A549 (cell line): Measurements from ENCODE around the gene SLC2A1. TPM values are rescaled to one million over a fixed set of nuclear protein-coding genes. Genes with fewer than 3 reads are reported as not detected.

ENCODE experiments used
- ATAC-seq, 2 experiments: fragments of 200-7000 bp in 1 of 2; fragments of >200 bp in 1 of 2; cut with Nextera tagmentation in 1 of 2; cut with Tn5 transposase in 1 of 2; 3 replicates each; pipeline versions ENCODE4 v1.8.0 to v1.9.1; 2018 to 2020; ENCODE audit warnings: mild to moderate bottlenecking in 1 of 2, moderate library complexity in 1 of 2
- CTCF ChIA-PET: fragments of 300-600 bp; sonication (Branson Sonifier 250); formaldehyde crosslinking; extraction: SDS; loops from one replicate; lab custom pipeline; 2021; ENCODE audit warnings: antibody characterized with exemption, inconsistent platforms; lab: Yijun Ruan, JAX
- POLR2A ChIA-PET: fragments of 350-600 bp; formaldehyde crosslinking; extraction: SDS; loops from one replicate; lab custom pipeline; 2021; ENCODE audit warnings: antibody characterized with exemption, inconsistent platforms; lab: Yijun Ruan, JAX
- DNase-seq, 2 experiments: peaks; one replicate each; pipeline versions ENCODE4 v3.0.0 to v3.0.0-alpha.2; 2011 to 2016; ENCODE audit warnings: low read depth in 1 of 2, low spot score in 1 of 2
- FAIRE-seq: peaks from 2 replicates; lab custom pipeline; 2011; peaks lifted over from hg19 to GRCh38; lab: Jason Lieb, UNC
- H3K27ac ChIP-seq, 2 experiments: fragments of >200 bp; sonication (Bioruptor Twin); formaldehyde crosslinking; 3 replicates each; pipeline ENCODE4 v1.5.1; 2016 to 2017
- H3K4me1 ChIP-seq: fragments of >200 bp; sonication (Bioruptor Twin); formaldehyde crosslinking; 3 replicates; pipeline ENCODE4 v1.6.1; 2016
- H3K4me2 ChIP-seq: fragments of >200 bp; sonication (Bioruptor Twin); formaldehyde crosslinking; 3 replicates; pipeline ENCODE4 v1.6.1; 2016
- H3K4me3 ChIP-seq: fragments of >200 bp; sonication (Bioruptor Twin); formaldehyde crosslinking; 3 replicates; pipeline ENCODE4 v1.5.1; 2016
- H3K9me3 ChIP-seq: fragments of >200 bp; sonication (Bioruptor Twin); formaldehyde crosslinking; 3 replicates; pipeline ENCODE4 v1.6.1; 2016
- BHLHE40 ChIP-seq: IDR thresholded peaks from 2 replicates; pipeline ENCODE4 v1.6.1; 2012; ENCODE audit warnings: low read depth, low read length, inconsistent platforms
- CEBPB ChIP-seq, 2 experiments: fragments of >200 bp in 1 of 2; sonication (Bioruptor Twin) in 1 of 2; formaldehyde crosslinking in 1 of 2; IDR thresholded peaks; 2 replicates each; pipeline ENCODE4 v1.6.1; 2012 to 2016
- CHD2 ChIP-seq: fragments of 150-350 bp; IDR thresholded peaks from 2 replicates; pipeline ENCODE4 v1.6.1; 2014; ENCODE audit warnings: low read length; ENCODE audit not compliant: partially characterized antibody
- CHD4 ChIP-seq: fragments of 200-600 bp; sonication (generic); IDR thresholded peaks from 2 replicates; pipeline ENCODE4 v1.6.1; 2016; ENCODE audit warnings: antibody characterized with exemption, mild to moderate bottlenecking, borderline replicate concordance
- EHF ChIP-seq: fragments of 250-450 bp; sonication (Bioruptor Pico); IDR thresholded peaks from 2 replicates; pipeline ENCODE4 v1.5.0; 2020; ENCODE audit warnings: mild to moderate bottlenecking
- EHMT2 ChIP-seq: fragments of 200-600 bp; sonication (generic); IDR thresholded peaks from 2 replicates; pipeline ENCODE4 v1.6.1; 2016; ENCODE audit warnings: antibody characterized with exemption, low read depth, mild to moderate bottlenecking, moderate library complexity
- ESRRA ChIP-seq: fragments of 150-350 bp; IDR thresholded peaks from 2 replicates; pipeline ENCODE4 v1.6.1; 2014; ENCODE audit warnings: mild to moderate bottlenecking, low read length, borderline replicate concordance
- JUN ChIP-seq, 2 experiments: fragments of >200 bp; sonication (Bioruptor Twin); formaldehyde crosslinking; IDR thresholded peaks; 2 replicates in 1 of 2; 3 replicates in 1 of 2; pipeline ENCODE4 v1.6.1; 2016 to 2017
- MAFK ChIP-seq: fragments of 450-650 bp; IDR thresholded peaks from 2 replicates; pipeline ENCODE4 v1.6.1; 2014; ENCODE audit not compliant: partially characterized antibody
- NPAS2 ChIP-seq: fragments of 250-450 bp; sonication (Bioruptor Pico); IDR thresholded peaks from 2 replicates; pipeline ENCODE4 v1.8.0; 2022; ENCODE audit warnings: mild to moderate bottlenecking, moderate library complexity, borderline replicate concordance
- NR3C1 ChIP-seq: fragments of >200 bp; sonication (Bioruptor Twin); formaldehyde crosslinking; IDR thresholded peaks from 3 replicates; pipeline ENCODE4 v1.6.1; 2017
- PHF8 ChIP-seq: fragments of 200-600 bp; sonication (generic); IDR thresholded peaks from 2 replicates; pipeline ENCODE4 v1.6.1; 2016; ENCODE audit warnings: low read depth, mild to moderate bottlenecking, antibody characterized with exemption, moderate library complexity, borderline replicate concordance
- POLR2A ChIP-seq: IDR thresholded peaks from 2 replicates; pipeline ENCODE4 v1.6.1; 2012; ENCODE audit warnings: mild to moderate bottlenecking, low read length
- POLR2AphosphoS2 ChIP-seq: conservative IDR thresholded peaks from 2 replicates; pipeline ENCODE4 v1.6.1; 2012; ENCODE audit warnings: low read length, improper control_type of control experiment, inconsistent platforms
- SREBF2 ChIP-seq: fragments of 450-650 bp; IDR thresholded peaks from 2 replicates; pipeline ENCODE4 v1.6.1; 2014; ENCODE audit warnings: mild to moderate bottlenecking, moderate library complexity
- TFCP2L1 ChIP-seq: fragments of 250-450 bp; sonication (Bioruptor Pico); IDR thresholded peaks from 2 replicates; pipeline ENCODE4 v1.5.0; 2021; ENCODE audit warnings: mild to moderate bottlenecking
- WGBS: methylation state at CpG from one replicate; pipeline ENCODE4 v1.1.6; 2017; ENCODE audit errors: missing lambda C conversion rate; 5-methylcytosine and 5-hydroxymethylcytosine counted together
- polyA plus RNA-seq, 4 experiments: library from polyadenylated mRNA; depleted of rRNA in 3 of 4; stranded (reverse); fragments of >200 nt; fragmentation: RNase III in 1 of 4; extraction: RNeasy Plus Mini Kit Qiagen cat#74134 plus additional on column Dnase treatment in 1 of 4; gene quantifications; 2 replicates in 3 of 4; 3 replicates in 1 of 4; pipeline ENCODE4 v1.2.3, GENCODE V29; 2011 to 2017
- TF ChIP-seq, protein P1 (sequence below): IDR thresholded peaks from 2 replicates; pipeline ENCODE4 v1.6.1; 2012
- TF ChIP-seq, protein P2 (sequence below): fragments of 250-450 bp; sonication (Bioruptor Pico); IDR thresholded peaks from 2 replicates; pipeline ENCODE4 v1.5.0; 2021; ENCODE audit warnings: mild to moderate bottlenecking, moderate library complexity, borderline replicate concordance
- TF ChIP-seq, protein P3 (sequence below): fragments of >200 bp; sonication (Bioruptor Twin); formaldehyde crosslinking; IDR thresholded peaks from 2 replicates; pipeline ENCODE4 v1.6.1; 2016

SLC2A1 gene
- polyA plus RNA-seq, 2 of the 4 experiments (the other 2 are of a cell fraction) = 106 to 124 TPM

DNA sequence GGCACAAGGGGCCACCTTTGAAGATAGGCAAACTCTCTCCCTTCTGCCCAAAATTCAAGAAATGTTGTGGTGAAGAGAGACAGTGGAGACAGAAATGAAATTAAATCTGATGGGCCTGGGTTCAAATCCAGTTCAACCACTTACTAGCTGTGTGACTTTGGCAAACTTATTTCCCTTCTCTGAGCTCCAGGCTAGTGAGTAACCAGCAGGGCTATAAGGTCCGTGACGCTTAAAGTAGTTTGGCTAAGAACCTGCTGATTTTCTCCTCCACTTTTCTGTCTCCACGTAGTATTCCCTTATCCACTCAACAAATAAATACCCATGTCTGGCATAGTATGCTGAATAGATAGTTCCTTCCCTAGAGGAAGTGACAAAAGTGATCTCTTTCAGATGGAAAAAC, 1.9 kb downstream of the SLC2A1 start:
- WGBS = 7% methylated on average over 3 of the region's 3 CpGs
- ChIA-PET POLR2A (interaction anchor here (1.2 to 1.6 kb wide), 2 partner anchors 21 to 32 kb away, joined by 4 read pairs; no protein-coding TSS in a partner anchor), CTCF (interaction anchor here (1.2 to 2.9 kb wide), 6 partner anchors 13 to 117 kb away, joined by 3 to 9 read pairs (median 6); no protein-coding TSS in a partner anchor)
- FAIRE-seq (no peak), DNase-seq (no peak), ATAC-seq (no peak)
- Histone ChIP-seq H3K27ac (peak overlapping the region; percentile 87 to 88), H3K4me1 (peaks cover 68% of the 10 kb centered on the region), H3K4me2 (peak overlapping the region; percentile 93), H3K4me3 (peak overlapping the region; percentile 86), H3K9me3 (no peaks in the 10 kb centered on the region)
- TF ChIP-seq POLR2AphosphoS2 = no peak
- TF ChIP-seq TFCP2L1 (CRISPR knock-in tag) = no peak
- no peak for TF ChIP-seq CHD4

- 71% methylated on average over 15 of the region's 16 CpGs for WGBS
- Histone ChIP-seq H3K27ac (peak overlapping the region; percentile 87 to 88), H3K4me2 (peak overlapping the region; percentile 93)
These were observed 3.2 kb downstream of the SLC2A1 start for GRCh38 chr1:42955311-42956063.

GRCh38 chr1:42953182-42954180, 5.2 kb downstream of the SLC2A1 start:
- peaks cover 75% of the 10 kb centered on the region for H3K4me1 ChIP-seq
- H3K4me2 ChIP-seq = peak overlapping the region; percentile 93
- 100% methylated on average over 4 of the region's 13 CpGs for WGBS
- POLR2A ChIA-PET = interaction anchor here (0.9 to 1.5 kb wide), 3 partner anchors 11 to 31 kb away, joined by 3 to 4 read pairs (median 3); no protein-coding TSS in a partner anchor
- TF ChIP-seq POLR2A (no peak), JUN (IDR thresholded peaks at IDR 0.05) (no peak), MAFK (no peak), PHF8 (no peak), NPAS2 (CRISPR knock-in tag) (no peak), EHMT2 (no peak), BHLHE40 (no peak), NR3C1 (no peak), EHF (CRISPR knock-in tag) (no peak), ESRRA (no peak)
- TF ChIP-seq, protein P1, sequence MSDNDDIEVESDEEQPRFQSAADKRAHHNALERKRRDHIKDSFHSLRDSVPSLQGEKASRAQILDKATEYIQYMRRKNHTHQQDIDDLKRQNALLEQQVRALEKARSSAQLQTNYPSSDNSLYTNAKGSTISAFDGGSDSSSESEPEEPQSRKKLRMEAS = no peak
- TF ChIP-seq, all 56 proteins: peak for 0
- CTCF ChIA-PET = interaction anchor here (1.3 to 3.7 kb wide), 5 partner anchors 9 to 121 kb away, joined by 3 to 18 read pairs (median 5); no protein-coding TSS in a partner anchor
- no peaks in the 10 kb centered on the region for H3K9me3 ChIP-seq
- no peak overlapping the region for H3K4me3 ChIP-seq
- peak overlapping the region; percentile 48 to 75; a peak in 4 of 6 replicates for H3K27ac ChIP-seq
- peak in 1 of 2 experiments; percentile 2 for DNase-seq
- ATAC-seq = no peak
- no peak for FAIRE-seq

More at GRCh38 chr1:42955311-42956063, 3.2 kb downstream of the SLC2A1 start:
- Histone ChIP-seq H3K4me3 (peak overlapping the region; percentile 86), H3K4me1 (peaks cover 68% of the 10 kb centered on the region), H3K9me3 (no peaks in the 10 kb centered on the region)
- no peak for TF ChIP-seq CEBPB (IDR thresholded peaks at IDR 0.05)
- TF ChIP-seq, protein P2, sequence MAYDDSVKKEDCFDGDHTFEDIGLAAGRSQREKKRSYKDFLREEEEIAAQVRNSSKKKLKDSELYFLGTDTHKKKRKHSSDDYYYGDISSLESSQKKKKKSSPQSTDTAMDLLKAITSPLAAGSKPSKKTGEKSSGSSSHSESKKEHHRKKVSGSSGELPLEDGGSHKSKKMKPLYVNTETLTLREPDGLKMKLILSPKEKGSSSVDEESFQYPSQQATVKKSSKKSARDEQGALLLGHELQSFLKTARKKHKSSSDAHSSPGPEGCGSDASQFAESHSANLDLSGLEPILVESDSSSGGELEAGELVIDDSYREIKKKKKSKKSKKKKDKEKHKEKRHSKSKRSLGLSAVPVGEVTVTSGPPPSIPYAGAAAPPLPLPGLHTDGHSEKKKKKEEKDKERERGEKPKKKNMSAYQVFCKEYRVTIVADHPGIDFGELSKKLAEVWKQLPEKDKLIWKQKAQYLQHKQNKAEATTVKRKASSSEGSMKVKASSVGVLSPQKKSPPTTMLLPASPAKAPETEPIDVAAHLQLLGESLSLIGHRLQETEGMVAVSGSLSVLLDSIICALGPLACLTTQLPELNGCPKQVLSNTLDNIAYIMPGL = no peak
- TF ChIP-seq CHD2 = no peak
- no peak for TF ChIP-seq CHD4
- no peak for TF ChIP-seq EHF (CRISPR knock-in tag)
- TF ChIP-seq, protein P3, sequence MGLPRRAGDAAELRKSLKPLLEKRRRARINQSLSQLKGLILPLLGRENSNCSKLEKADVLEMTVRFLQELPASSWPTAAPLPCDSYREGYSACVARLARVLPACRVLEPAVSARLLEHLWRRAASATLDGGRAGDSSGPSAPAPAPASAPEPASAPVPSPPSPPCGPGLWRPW = no peak
- TF ChIP-seq MAFK = no peak
- TF ChIP-seq SREBF2 = no peak
- no peak for FAIRE-seq
- DNase-seq = no peak
- POLR2A ChIA-PET = interaction anchor here (0.6 kb wide), 1 partner anchor 8 kb away, joined by 3 read pairs; no protein-coding TSS in a partner anchor
- no peak for ATAC-seq
- CTCF ChIA-PET = interaction anchor here (2.9 kb wide), 1 partner anchor 118 kb away, joined by 9 read pairs; no protein-coding TSS in a partner anchor
